VCaP (cell line): ENCODE data around the gene SYNE1.
"Not testable (repeated sequence)": the region's sequence is repeated elsewhere in the genome, so short reads cannot be mapped to it uniquely, and the experiment has no call there.

Experiments used
- H3K27ac ChIP-seq: fragments of 450-650 bp; 2 replicates; pipeline ENCODE4 v1.5.1; 2017
- TF ChIP-seq, protein P1 (sequence below): fragments of 450-650 bp; conservative IDR thresholded peaks from 2 replicates; pipeline ENCODE4 v1.5.1; 2017; ENCODE audit warnings: mild to moderate bottlenecking, moderate library complexity

Gene SYNE1

DNA sequence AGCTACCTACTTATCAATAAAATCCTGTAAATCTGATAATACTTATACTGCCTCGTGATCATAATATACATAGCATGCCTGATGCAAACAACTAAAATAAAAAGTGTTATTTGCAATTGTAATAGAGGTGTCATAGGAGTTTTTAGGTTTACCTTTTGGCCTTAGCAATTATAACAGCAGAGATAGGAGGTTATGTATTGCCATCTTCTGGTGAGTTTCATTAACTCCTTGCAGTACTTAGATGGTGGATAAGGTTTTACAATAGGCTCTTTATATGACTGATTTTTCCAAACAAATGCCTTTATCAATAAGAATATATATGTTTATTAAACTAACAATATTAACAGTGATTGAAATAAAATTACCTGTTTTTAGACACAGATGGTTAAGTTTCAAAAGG, 32.7 kb upstream of the SYNE1 start:
- TF ChIP-seq, protein P1, sequence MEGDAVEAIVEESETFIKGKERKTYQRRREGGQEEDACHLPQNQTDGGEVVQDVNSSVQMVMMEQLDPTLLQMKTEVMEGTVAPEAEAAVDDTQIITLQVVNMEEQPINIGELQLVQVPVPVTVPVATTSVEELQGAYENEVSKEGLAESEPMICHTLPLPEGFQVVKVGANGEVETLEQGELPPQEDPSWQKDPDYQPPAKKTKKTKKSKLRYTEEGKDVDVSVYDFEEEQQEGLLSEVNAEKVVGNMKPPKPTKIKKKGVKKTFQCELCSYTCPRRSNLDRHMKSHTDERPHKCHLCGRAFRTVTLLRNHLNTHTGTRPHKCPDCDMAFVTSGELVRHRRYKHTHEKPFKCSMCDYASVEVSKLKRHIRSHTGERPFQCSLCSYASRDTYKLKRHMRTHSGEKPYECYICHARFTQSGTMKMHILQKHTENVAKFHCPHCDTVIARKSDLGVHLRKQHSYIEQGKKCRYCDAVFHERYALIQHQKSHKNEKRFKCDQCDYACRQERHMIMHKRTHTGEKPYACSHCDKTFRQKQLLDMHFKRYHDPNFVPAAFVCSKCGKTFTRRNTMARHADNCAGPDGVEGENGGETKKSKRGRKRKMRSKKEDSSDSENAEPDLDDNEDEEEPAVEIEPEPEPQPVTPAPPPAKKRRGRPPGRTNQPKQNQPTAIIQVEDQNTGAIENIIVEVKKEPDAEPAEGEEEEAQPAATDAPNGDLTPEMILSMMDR = peak; percentile 74
- no peak overlapping the region for H3K27ac ChIP-seq

DNA sequence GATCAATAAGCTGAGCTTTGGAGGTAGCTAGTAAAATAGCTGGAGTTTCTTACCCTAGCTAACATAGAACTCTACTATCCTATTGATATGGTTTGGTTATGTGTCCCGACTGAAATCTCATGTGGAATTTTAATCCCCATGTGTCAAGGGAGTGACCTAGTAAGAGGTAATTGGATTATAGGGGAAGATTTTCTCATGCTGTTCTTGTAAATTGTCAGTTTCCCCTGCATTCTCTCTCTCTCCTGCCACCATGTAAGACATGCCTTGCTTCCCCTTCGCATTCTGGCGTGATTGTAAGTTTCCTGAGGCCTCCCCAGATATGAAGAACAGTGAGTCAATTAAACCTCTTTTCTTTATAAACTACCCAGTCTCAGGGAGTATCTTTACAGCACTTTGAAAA, 24.6 kb upstream of the SYNE1 start:
- TF ChIP-seq, protein P1 = no peak
- no peak overlapping the region for H3K27ac ChIP-seq

DNA sequence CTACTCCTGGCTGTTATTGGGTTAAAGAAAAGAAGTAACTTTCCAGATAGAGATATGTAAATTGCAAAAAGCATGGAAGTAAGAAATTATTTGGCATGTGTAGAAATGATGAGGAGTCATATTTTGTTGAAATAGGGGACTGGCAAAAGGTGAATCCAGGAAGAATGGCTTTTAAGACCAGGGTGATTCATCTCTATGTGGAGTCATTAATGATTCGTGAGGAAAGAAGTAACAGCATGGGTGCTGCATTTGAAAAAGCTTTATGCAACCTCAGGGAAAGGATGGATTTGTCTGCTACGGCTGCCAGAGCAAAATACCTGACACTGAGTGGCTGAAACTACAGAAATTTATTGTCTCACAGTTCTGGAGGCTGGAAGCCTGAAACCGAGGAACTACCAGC, 14.8 kb upstream of the SYNE1 start:
- no peak overlapping the region for H3K27ac ChIP-seq
- TF ChIP-seq, protein P1 = no peak

DNA sequence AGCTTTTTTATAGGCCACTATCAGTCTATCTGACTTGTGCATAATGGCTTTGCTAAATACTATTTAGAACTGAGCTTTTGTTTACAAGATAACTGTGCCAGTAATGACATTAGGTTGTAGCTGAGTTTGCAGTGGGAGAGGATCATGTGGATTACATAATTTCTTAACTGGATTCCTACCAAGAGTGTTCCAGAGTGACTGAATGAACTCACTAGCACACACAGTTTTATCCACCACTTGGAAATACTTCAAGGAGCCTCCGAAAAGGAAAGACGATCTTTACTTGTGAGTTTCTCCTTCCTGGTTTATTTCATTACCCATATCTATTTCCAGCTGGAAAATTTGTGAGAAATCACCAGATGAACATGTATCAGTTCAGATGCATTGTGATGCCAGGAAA, 10.9 kb upstream of the SYNE1 start:
- H3K27ac ChIP-seq = no peak overlapping the region

DNA sequence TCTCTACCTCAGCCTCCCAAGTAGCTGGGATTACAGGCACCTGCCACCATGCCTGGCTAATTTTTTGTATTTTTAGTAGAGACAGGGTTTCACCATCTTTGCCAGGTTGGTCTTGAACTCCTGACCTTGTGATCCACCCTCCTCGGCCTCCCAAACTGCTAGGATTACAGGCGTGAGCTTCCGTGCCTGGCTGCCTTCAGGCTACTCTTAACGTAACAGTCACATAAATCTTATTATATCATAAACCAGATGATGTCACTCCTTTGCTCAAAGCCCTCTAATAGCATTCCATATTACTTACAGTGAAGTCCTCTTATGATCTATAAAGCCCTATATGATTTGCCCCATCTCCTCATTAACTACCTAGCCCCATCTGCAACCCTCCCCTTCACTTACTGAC, 9.6 kb upstream of the SYNE1 start:
- H3K27ac ChIP-seq = not testable (repeated sequence)

More for the DNA sequence above, 10.9 kb upstream of the SYNE1 start:
- TF ChIP-seq, protein P1 = no peak

DNA sequence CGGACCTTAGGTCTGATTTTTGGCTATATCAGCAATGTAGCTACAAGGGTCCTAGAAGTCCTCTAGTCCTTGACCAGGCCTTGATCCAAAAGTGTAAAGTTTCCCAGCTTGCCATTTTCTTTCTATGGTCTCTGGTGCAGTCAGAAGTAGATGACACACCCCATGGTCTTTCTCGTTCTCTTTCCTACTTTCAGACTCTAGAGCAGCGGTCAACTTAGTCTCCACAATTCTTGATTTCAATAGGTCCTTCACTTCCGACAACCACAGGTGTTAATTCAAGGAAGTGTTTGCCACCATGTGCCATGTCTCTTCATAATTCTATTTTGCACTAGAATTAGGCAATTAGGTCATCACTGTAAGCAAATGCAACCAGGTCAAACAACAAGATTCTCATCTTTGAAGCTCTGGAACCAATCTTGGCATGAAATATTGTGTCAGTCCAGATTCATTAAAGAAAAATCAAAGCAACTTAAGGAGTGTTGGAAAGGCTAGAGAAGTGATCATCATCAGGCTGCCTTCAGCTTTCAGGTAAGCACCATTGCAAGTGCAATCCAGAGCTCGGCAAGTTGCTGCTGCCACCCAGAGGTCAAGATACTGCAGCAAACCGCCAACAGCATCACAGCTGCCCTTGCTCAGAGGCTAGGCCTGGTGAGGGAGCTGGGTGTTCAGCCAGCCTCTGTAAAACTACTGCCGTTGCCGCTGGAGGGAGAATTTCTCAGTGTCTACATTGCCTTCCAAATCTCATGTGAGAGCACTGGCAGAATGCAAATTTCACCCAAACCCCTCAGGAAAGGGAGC, 5.6 kb upstream of the SYNE1 start:
- TF ChIP-seq, protein P1 = peak; percentile 87
- H3K27ac ChIP-seq = no peak overlapping the region

DNA sequence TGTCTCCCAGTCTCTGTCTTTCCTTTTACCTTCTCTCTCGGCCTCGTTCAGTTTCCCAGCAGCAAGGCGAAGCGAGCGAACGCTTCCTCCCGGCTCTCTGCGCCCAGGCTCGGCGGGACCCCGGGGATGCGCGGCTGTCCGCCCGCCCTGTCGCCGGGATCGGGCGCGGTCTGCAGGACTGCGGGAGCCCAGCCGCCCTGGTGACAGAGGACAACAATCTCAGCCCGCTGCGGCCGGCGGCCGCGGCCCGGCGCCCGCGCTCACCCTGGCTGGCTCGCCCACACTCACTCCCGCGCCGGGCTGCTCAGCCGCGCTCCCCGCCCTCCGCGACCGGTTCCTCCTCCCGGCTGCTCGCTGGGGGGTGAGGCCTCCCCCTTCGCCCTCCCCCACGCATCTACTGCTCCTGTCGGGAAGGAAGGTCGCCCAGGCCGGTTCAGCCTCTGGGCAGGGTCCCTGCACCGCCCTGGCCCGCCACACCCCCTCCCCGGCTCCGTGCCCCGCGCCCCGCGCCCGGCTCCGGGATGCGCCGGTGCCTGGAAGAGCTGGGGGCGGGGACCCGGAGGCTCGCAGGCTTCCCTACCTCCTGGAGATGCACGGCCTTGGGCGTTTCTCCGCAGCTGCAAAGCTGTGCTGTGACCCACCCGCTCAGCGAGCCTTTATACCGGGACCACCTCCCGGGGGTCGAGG, 410 bp downstream of the SYNE1 start:
- TF ChIP-seq, protein P1 = no peak
- H3K27ac ChIP-seq = no peak overlapping the region

DNA sequence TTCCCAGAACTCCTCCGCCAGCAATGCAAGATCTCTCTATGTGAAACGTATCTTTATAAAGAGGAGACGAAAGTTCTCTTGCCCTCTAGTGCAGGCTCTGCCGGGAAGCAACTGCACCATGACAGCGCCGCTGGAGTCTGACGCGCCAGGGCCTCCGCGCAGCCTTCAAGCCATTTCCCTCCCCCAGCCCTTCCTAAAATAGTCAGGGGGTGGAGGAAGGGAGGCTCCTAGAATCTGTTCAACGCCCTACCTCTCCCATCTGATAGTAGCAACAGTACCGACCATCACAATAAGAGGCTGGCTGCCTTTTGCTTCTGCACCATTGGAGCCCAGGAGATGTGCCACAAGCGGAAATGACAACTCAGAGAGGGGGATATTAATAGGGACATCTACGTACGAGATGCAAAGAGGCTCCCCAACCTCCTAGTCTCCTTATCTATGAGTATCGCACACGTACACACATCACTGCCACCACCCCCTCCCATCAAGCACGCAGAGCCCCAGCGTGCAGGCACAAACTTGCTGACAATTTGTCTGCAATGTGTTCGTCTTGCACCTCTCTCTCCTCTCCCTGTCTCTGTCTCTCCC, 1.0 kb downstream of the SYNE1 start:
- TF ChIP-seq, protein P1 = no peak

More for the DNA sequence above, 1.0 kb downstream of the SYNE1 start:
- H3K27ac ChIP-seq = no peak overlapping the region
